Breast epithelium (tissue), 4 donors: ENCODE data around the gene USF1. TPM values are rescaled to one million over a fixed set of nuclear protein-coding genes. Genes with fewer than 3 reads are reported as not detected.
A peak's percentile ranks its signal among the peaks of the same experiment; 100 is the strongest.

Experiments used
- DNase-seq, 2 donors: peaks; one replicate each; pipeline ENCODE4 v3.0.0-alpha.2; 2019; ENCODE audit warnings: low spot score in 2 of 2
- H3K27ac ChIP-seq, 2 donors: fragments of 200-600 bp; sonication (generic) in 1 of 2; one replicate each; pipeline ENCODE4 v1.5.1; 2016 to 2019; ENCODE audit warnings: mild to moderate bottlenecking in 1 of 2
- H3K27me3 ChIP-seq, 2 donors: fragments of 200-600 bp; sonication (generic) in 1 of 2; one replicate each; pipeline versions ENCODE4 v1.5.1 to v1.6.0; 2017 to 2019; ENCODE audit warnings: control low read depth in 1 of 2, mild to moderate bottlenecking in 1 of 2
- H3K36me3 ChIP-seq: fragments of 200-600 bp; one replicate; pipeline ENCODE4 v1.5.1; 2019
- H3K4me1 ChIP-seq, 2 donors: fragments of 200-600 bp; sonication (generic); one replicate each; pipeline ENCODE4 v1.5.1; 2016 to 2019; ENCODE audit warnings: control low read depth in 1 of 2
- H3K4me3 ChIP-seq, 3 donors: fragments of 200-600 bp; sonication (generic); 1 replicate in 2 of 3; 2 replicates in 1 of 3; pipeline ENCODE4 v1.5.1; 2016 to 2019; ENCODE audit warnings: mild to moderate bottlenecking in 3 of 3, moderate library complexity in 2 of 3
- H3K9me3 ChIP-seq, 2 donors: fragments of 200-600 bp; sonication (generic) in 1 of 2; one replicate each; pipeline ENCODE4 v1.5.1; 2016 to 2019; ENCODE audit warnings: control low read depth in 1 of 2
- CTCF ChIP-seq, 3 donors: fragments of 450-650 bp; IDR thresholded peaks; one replicate each; pipeline ENCODE4 v1.5.1; 2016 to 2017; ENCODE audit warnings: antibody characterized with exemption in 3 of 3, mild to moderate bottlenecking in 3 of 3, moderate library complexity in 3 of 3
- POLR2A ChIP-seq: fragments of 450-650 bp; IDR thresholded peaks from one replicate; pipeline ENCODE4 v1.6.1; 2016; ENCODE audit warnings: antibody characterized with exemption, mild to moderate bottlenecking, moderate library complexity
- POLR2AphosphoS5 ChIP-seq, 3 donors: sonication (generic); formaldehyde crosslinking; IDR thresholded peaks; one replicate each; pipeline ENCODE4 v1.6.1; 2017; ENCODE audit warnings: antibody characterized with exemption in 3 of 3
- intact Hi-C: fragments of 100-400 bp; cut with DNase I; formaldehyde crosslinking; loops from one replicate; pipeline ENCODE4 v1.15.1; 2023; ENCODE audit warnings: low total_unique reads
- total RNA-seq, 3 donors: library from RNA; depleted of rRNA; stranded (reverse); fragments of >200 nt; gene quantifications; one replicate each; pipeline ENCODE4 v1.1.0, GENCODE V29; 2016

Gene USF1
- 10 to 100 TPM; 64.5 to 70.8 (median 64.6) TPM for total RNA-seq

GRCh38 chr1:161045736-161046604 lies at the start of gene USF1:
Gene USF1 (minus strand): TSS chr1:161045977. CDS start chr1:161043275, 2,702 bp downstream.
- TF ChIP-seq POLR2A = peak; percentile 71
- TF ChIP-seq CTCF (IDR thresholded peaks at IDR 0.05) = peak in 1 of 3 donors; percentile 7
- TF ChIP-seq POLR2AphosphoS5 (IDR thresholded peaks at IDR 0.05) = peak; percentile 61 to 96 (median 88)
- Histone ChIP-seq H3K4me1 (no peaks in the 10 kb centered on the region), H3K4me3 (peak within 1 kb of the TSS; percentile 81 to 94 (median 92)), H3K36me3 (no peaks in the 10 kb centered on the region), H3K27me3 (no peaks in the 10 kb centered on the region), H3K9me3 (no peaks in the 10 kb centered on the region), H3K27ac (peak within 1 kb of the TSS; percentile 91 to 96)
- intact Hi-C loops = no loop called here
- peak; percentile 93 to 95 for DNase-seq

GRCh38 chr1:161095230-161095629 lies 49.5 kb upstream of the USF1 start:
- Histone ChIP-seq H3K27me3 (no peaks in the 10 kb centered on the region), H3K4me3 (no peak overlapping the region), H3K4me1 (peaks cover 0 to 3% of the 10 kb centered on the region in 2 donors), H3K9me3 (no peaks in the 10 kb centered on the region), H3K36me3 (no peaks in the 10 kb centered on the region), H3K27ac (no peak overlapping the region)
- intact Hi-C loops = no loop called here
- DNase-seq = no peak
- no peak for TF ChIP-seq POLR2A

- intact Hi-C loops = no loop called here
- no peaks in the 10 kb centered on the region for H3K36me3 ChIP-seq
- no peaks in the 10 kb centered on the region for H3K9me3 ChIP-seq
- no peaks in the 10 kb centered on the region for H3K27me3 ChIP-seq
- DNase-seq = peak in 1 of 2 donors; percentile 16
- no peak overlapping the region for H3K27ac ChIP-seq
- no peak overlapping the region for H3K4me3 ChIP-seq
- TF ChIP-seq CTCF (IDR thresholded peaks at IDR 0.05) (no peak), POLR2AphosphoS5 (IDR thresholded peaks at IDR 0.05) (no peak), POLR2A (no peak)
- peaks cover 0 to 3% of the 10 kb centered on the region in 2 donors for H3K4me1 ChIP-seq
These were observed 48.7 kb upstream of the USF1 start for GRCh38 chr1:161094481-161094880.

GRCh38 chr1:161092621-161093028 lies 46.8 kb upstream of the USF1 start:
- intact Hi-C loops = no loop called here
- Histone ChIP-seq H3K27me3 (no peaks in the 10 kb centered on the region), H3K27ac (peak overlapping the region; percentile 0 to 50), H3K9me3 (no peaks in the 10 kb centered on the region), H3K4me3 (no peak overlapping the region), H3K4me1 (peaks cover 0 to 3% of the 10 kb centered on the region in 2 donors), H3K36me3 (no peaks in the 10 kb centered on the region)
- DNase-seq = peak; percentile 57 to 60
- TF ChIP-seq CTCF (IDR thresholded peaks at IDR 0.05) (no peak), POLR2A (no peak)

GRCh38 chr1:161091796-161092507 lies 46.2 kb upstream of the USF1 start:
- TF ChIP-seq POLR2A (no peak), CTCF (IDR thresholded peaks at IDR 0.05) (no peak), POLR2AphosphoS5 (IDR thresholded peaks at IDR 0.05) (no peak)
- no peaks in the 10 kb centered on the region for H3K27me3 ChIP-seq
- H3K4me1 ChIP-seq = no peaks in the 10 kb centered on the region
- intact Hi-C loops = no loop called here
- no peaks in the 10 kb centered on the region for H3K9me3 ChIP-seq
- DNase-seq = no peak
- no peaks in the 10 kb centered on the region for H3K36me3 ChIP-seq
- H3K27ac ChIP-seq = no peak overlapping the region
- no peak overlapping the region for H3K4me3 ChIP-seq
